ENCODE results near the gene IPO13.
A peak's percentile ranks its signal among the peaks of the same experiment; 100 is the strongest.

Gene IPO13

DNA sequence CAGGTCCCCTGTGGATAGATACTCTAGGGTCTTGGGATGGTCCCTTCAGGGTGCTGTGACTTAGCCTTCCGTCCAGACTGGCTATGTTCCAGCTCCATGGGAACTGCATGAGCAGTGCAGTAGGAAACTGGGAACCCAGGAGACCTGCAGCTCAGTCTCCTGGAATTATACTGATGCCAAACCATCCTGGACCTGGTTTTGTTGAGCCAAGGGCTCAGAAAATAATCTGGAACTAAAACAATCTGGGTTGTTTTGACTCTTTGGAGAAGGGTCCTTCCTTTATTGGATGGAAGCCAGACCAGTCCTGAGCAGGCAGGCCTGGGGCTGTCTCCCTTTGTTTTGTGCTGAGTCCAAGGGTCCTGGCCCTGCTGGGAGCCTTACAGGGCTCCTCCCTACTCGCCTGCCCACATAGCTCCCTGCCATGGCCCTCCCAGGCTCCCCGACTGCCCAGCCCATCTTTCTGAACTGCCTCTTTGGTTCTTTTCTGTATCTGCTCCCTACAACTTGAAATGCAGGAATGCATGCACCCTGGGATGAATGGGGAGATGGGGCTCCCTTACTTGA, 1.2 kb downstream of the IPO13 start:
- no peak for DNase-seq (ENCODE audit: low read depth in 3 of 3, low spot score in 1 of 3)

DNA sequence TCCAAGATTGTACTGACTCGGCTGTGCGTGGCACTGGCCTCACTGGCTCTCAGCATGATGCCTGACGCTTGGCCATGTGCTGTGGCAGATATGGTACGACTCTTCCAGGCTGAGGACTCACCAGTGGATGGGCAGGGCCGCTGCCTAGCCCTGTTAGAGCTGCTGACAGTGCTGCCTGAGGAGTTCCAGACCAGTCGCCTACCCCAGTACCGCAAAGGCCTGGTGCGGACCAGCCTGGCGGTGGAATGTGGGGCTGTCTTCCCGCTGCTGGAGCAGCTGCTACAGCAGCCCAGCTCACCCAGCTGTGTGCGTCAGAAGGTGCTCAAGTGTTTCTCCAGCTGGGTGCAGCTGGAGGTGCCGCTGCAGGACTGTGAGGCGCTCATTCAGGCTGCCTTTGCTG, 2.9 kb downstream of the IPO13 start:
- DNase-seq (ENCODE audit: low read depth in 3 of 3, low spot score in 1 of 3) = no peak

DNA sequence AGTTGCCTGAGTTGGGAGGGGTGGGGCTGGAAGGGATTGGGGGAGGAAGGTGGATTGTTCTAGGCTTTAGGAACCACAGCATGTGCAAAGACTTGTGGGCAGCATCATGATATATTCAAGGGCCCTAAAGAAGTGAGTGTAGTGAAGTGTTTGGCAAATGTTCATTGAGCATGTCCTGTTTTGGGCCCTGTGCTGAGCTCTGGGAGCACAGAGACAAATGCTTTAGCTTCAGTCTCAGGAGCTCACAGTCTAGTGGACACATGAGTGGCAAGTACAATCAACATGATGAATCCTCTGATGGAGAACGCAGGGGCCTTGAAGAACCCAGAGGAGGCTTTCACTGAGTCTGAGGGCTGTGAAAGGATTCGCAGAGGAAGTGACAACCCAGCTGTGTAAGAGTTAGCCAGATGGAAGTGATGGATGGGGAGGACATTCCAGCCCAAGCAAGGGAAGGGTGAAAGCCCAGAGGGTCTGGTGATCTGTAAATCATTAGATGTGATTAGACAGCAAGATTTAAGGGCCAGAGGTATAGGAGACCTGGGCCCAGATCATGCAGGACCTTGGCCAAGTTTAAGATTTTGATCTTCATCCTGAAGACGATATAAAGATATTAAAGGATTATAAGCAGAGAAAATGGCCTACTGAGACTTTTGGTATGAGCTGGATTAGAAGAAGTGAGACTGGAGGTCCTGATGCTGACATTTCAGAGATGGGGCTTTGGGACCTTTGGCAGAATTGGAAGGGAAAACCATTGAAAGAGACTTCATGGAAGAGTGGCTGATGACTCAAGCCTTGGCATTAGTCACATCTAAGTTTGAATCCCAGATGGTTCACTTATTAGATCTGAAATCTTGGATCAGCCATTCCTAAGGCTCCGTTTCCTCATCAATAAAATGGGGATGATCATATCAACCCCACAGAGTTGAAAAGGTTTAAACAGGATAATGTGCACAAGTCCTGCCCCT, 4.6 kb downstream of the IPO13 start:
- DNase-seq (ENCODE audit: low read depth in 3 of 3, low spot score in 1 of 3) = no peak

DNA sequence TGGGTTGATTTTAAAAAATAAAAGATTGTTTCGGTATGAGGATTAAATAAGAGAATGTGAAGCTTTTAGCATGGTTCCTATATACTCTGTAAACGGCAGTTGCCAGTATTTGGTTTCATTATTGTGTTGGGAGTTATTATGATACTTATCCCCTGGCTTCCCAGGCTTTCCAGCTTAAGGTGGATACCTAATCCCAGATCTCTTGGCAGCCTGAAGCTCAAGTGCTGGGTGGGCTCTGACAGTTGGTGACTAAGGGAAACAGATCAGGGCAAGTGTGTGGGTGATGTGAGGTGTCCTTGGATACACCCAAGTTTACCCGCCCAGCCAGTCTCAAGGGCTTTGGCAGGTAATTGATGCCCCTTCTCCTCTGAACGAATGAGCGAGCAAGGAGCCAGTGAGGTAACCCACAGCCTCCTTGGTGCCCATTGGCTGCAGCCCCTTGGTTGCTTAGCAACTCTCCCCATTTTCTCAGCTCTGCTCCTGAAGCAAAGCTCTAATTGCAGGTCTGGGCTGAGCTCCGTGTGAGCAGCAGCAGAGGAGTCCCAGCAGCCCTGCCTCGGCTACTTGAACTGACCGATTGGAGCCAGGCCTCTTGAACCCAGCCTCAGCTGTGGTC, 6.1 kb downstream of the IPO13 start:
- no peak for DNase-seq (ENCODE audit: low read depth in 3 of 3, low spot score in 1 of 3)

DNA sequence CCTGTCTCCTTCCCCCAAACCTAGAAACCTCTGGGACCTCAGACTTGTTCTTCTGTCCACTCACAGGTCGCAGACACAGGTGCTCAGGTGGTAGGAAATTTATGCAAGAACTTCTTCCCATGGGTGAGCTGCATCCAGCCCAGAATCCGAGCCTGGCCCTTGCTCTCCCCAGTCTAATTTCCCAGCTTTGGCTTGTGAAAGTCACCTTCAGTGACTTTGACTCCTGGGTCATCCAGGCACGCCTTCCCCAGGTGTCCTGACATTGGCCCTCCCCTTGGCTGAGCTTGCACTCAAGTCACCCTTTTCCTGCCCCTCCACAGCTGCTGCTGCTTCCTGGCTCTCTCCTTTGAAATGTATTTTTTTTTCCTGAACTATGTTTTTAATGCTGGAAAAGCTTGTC, 6.6 kb downstream of the IPO13 start:
- no peak for DNase-seq (ENCODE audit: low read depth in 3 of 3, low spot score in 1 of 3)

DNA sequence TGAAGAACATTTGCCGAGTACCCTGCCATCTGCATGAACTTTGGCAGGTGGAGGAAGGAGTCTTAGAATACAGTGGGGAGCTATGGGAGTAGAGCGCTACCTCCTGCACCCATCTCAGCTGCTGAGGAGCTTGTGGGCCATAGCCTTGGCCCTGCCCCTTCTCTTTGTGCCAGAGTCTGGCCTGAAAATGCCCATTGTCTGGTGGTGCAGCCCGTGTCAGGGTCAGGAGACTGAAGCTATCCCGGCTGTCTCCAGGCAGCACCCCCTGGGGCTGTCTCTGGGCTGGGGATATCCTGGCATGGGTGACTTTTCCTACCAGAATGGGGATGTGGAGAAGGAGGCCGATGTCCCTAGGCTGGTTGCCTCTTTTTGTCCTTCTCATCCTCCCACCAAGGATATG, 7.3 kb downstream of the IPO13 start:
- no peak for DNase-seq (ENCODE audit: low read depth in 3 of 3, low spot score in 1 of 3)

DNA sequence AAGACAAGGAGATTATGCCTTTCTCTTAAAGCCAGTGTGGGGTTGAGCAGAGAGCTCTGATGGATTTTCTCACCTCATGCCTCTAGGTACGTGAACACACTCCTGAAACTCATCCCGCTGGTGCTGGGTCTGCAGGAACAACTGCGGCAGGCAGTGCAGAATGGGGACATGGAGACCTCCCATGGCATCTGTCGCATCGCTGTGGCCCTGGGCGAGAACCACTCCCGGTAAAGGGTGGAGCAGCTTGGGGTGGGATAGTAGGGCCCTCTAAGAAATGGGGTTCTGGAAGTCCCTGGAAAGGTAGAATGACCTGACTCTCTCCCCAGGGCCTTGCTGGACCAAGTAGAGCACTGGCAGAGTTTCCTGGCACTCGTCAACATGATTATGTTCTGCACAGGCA, 9.5 kb downstream of the IPO13 start:
- DNase-seq (ENCODE audit: low read depth in 3 of 3, low spot score in 1 of 3) = no peak

DNA sequence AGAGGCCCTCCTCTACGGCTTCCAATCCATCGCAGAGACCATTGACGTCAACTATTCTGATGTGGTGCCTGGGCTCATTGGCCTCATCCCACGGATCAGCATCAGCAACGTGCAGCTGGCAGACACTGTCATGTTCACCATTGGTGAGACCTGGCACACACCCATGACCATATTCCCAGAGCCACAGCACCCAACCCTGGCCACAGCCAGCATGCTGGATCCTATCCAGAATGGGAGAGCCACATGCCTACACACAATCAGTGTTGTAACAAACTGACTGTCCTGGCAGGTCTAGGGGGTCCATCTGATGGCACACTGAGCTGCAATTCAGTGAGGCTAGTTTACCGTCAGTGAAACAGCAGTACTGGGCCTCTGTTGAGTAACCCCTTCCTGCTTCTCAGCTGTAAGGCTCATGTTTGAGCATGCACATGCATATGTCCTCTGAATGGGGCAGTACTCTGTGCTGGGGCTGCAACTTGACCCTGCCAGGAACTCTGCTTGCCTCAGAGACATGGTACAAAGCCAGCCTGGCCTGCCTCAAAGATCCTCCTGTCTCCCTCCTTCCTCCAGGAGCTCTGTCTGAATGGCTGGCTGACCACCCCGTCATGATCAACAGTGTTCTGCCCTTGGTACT, 10.8 kb downstream of the IPO13 start:
- no peak for DNase-seq (ENCODE audit: low read depth in 3 of 3, low spot score in 1 of 3)

DNA sequence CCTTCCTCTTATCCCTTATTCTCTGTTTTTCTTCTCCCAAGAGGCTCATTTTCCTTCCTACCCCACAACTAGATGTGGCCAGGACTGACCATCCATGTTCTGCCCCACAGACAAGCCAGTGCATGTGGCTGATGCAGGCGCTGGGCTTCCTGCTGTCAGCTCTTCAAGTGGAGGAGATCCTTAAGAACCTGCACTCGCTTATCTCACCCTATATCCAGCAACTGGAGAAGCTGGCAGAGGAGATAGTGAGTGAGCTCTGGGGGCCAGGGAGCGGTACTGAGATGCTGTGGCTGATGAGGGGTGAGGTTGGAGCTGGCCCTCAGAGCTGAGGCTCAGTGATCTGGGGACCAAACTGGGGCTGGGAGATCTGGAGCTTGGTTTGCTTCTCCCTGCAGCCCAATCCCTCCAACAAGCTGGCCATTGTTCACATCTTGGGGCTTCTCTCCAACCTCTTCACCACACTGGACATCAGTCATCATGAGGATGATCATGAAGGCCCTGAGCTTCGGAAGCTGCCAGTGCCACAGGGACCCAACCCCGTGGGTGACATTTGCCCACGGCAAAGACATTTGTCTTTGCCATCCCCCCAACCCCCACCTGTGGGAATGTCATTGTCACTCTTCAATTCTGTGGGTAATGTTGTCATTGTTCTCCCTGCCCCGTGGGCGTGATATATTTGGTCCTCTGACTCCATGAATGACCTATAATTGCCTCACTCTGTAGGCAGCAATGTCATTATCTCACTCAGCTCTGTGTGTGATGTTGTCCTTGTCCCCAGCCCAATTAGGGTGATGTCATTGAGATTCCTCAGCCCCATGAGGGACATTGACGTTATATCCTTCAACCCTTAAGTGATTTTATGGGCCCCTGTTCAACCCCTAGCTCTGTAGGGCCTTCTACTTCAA, 11.9 kb downstream of the IPO13 start:
- no peak for DNase-seq (ENCODE audit: low read depth in 3 of 3, low spot score in 1 of 3)

DNA sequence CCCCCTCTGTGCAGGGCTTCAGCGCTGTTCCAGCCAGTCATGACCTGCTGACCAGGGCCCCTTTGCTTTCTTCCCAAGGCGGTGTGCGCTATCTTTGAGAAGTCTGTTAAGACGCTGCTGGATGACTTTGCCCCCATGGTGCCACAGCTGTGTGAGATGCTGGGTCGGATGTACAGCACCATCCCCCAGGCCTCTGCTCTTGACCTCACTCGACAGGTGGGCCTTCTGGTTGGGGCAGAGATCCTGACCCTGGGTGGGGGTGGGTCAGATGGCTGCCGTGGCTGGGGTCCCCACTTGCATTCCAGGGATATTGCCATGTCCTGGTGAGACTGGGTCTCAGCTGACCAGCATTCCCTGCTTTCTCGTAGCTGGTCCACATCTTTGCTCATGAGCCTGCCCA, 14.0 kb downstream of the IPO13 start:
- DNase-seq (ENCODE audit: low read depth in 3 of 3, low spot score in 1 of 3) = no peak

DNA sequence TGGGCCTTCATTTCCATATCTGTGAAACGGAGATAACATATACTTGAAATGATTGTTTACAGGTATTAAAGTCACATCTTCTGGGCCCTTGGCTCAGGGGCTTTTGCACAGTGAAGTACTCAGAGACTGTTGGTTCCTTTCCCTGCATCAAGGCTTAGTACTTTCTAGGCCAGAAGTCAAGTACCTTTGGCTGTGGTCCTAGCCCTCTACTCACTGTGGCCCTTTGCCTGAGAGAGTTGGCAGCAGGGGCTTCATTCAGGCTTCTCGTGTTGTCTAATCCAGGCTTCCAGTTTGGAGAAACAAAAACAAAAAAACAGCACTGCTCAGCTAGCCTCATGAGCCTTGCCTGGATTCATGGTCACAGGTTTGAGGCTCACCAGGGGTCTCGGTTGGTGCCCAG, 14.9 kb downstream of the IPO13 start:
- DNase-seq (ENCODE audit: low read depth in 3 of 3, low spot score in 1 of 3) = no peak

DNA sequence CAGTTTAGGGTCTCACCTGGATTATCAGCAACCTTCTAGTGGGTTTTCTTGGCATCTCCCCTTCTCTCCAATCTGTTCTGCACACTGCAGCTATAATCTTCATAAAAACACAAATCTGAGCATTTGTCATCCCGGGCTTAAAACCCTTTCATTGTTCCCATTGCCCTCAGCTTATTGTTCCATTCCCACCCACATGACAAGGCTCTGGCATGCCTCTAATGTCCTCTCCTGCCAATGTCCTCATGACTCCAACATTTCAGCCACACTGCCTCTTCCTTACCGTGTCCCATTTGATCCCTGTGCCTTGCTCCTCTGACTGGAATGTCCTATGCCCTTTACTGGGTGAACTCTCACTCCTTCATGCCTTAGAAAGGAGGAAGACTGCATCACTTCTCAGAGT, 15.6 kb downstream of the IPO13 start:
- no peak for DNase-seq (ENCODE audit: low read depth in 3 of 3, low spot score in 1 of 3)

DNA sequence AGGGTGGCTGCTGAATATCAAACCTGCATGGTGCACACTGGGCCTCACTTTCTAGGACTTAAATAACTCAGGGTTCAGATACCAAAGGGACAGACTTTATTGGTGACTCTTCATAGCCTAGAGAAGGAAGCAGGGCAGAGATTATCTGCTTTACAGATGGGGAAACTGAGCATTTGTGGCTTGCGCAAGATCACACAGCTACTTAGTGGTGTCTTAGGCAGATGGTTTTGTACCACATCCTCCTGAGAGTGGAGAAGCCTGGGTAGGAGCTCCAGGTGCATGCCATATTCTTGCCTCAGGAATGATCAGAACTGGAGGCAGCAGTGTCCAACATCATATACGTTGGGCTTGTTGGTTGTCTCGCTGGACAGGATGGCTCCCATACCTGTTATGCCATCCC, 16.3 kb downstream of the IPO13 start:
- no peak for DNase-seq (ENCODE audit: low read depth in 3 of 3, low spot score in 1 of 3)

DNA sequence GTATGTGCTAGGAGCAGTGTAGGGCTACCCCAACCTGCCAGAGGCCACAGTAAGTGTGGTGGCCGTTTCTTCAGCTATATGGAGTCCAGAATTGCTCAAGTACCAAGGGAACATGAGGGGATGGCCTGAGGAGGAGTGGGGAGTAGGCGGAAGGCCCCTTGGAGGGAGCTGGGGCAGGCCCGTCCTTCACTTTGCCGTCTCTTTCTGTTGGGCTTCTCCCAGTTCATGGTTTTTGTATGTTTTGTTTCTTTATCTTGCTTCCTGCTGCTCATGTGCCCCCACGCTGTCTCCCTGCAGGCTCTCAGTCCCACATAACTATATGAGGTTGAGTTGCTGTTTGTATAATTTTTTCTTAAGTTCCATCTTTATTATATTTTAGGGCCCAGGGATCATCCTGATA, 17.1 kb downstream of the IPO13 start:
- DNase-seq (ENCODE audit: low read depth in 3 of 3, low spot score in 1 of 3) = no peak

DNA sequence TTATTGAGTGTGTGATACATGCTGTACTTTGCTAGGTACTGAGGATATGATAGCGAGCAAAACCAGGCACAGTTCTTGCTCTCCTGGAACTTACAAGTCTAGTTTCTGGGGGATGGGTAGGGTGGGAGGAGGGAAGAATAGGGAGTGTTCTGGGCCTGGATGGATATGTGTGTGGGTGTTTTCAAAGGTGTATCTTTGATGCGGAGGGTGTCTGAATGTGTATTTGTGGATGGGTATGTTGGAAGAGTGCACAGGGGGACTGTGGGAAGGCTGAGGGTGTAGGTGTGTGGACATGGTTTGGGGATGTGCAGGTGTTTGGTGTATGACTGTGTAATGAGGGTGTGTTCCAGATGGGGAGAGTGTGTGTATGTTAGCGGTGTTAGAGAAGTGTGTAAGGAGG, 18.6 kb downstream of the IPO13 start:
- no peak for DNase-seq (ENCODE audit: low read depth in 3 of 3, low spot score in 1 of 3)

DNA sequence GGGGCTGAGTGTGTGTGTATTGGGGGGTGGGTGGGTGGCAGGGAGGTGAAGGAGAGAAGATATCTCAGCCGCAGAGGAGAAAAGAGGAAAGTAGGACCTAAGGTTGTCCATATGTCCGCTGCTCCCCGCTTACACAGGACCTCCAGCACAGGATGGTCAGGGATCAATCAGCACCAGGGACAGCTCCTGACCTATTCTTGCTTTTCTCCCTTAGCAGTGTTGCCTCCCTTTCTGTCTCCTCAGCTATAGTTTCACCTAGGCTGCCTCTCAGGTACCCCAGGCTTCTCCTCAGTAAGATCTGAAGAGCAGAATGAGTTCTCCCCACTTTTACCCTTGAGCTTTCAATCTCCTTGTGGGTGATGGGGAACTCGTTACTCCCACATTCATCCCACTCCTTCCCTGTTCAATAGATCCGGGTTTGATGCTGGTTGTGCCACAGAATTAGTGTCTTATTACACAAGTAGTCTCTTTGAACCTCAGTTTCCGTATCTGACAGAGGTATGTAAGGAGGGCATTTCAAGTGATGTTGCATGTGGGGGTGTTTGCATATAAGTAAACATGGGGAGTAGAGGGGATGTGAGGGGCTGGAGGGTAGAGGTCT, 21.7 kb downstream of the IPO13 start:
- DNase-seq (ENCODE audit: low read depth in 3 of 3, low spot score in 1 of 3) = no peak

DNA sequence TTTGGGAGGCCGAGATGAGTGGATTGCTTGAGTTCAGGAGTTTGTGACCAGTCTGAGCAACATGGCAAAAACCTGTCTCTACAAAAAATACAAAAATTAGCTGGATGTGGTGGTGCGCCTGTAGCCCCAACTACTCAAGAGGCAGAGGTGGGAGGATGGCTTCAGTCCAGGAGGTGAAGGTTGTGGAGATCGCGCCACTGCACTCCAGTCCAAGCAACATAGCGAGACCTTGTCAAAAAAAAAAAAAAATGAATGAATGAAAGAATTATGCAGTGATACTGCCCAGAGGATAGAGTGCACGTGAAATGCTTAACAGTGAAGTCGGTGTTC, 22.6 kb downstream of the IPO13 start:
- DNase-seq (ENCODE audit: low read depth in 3 of 3, low spot score in 1 of 3) = no peak

DNA sequence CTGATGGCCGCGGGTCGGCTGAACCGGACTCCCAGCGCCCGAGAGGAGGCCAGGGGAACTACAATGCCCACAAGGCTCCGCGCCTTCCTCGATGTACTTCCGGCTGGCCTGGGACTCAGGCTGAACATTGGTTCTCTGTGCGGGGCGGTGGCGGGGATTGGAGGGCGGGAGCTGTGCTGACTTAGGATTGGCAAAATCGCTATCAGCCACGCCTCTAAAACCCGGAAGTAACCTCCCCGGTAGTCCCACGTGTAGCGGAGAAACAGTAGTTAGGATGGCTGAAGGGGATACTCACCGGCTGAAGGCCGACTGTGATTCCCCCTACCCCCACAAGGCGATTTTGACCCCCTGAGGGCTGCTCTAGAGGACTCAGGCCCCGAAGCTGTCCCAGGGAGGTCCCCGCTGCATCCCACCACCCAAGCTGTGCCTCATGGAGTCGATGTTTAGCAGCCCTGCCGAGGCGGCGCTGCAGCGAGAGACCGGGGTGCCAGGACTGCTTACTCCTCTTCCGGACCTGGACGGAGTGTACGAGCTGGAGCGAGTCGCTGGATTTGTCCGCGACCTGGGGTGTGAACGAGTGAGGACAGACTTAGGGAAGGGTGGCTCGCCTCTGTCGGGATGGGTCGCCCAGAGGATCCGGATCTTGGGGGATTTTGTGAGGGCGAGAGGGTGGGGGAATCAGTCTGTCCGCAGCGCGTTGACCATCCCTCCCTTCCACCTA, 23.2 kb downstream of the IPO13 start, which contains the start of gene DPH2:
TSS of gene DPH2 (plus strand) at position 265 of the 721 bp plus-strand sequence. CDS start at position 431, 166 bp downstream.
- DNase-seq (ENCODE audit: low read depth in 3 of 3, low spot score in 1 of 3) = peak; percentile 82 to 87 (median 84)

DNA sequence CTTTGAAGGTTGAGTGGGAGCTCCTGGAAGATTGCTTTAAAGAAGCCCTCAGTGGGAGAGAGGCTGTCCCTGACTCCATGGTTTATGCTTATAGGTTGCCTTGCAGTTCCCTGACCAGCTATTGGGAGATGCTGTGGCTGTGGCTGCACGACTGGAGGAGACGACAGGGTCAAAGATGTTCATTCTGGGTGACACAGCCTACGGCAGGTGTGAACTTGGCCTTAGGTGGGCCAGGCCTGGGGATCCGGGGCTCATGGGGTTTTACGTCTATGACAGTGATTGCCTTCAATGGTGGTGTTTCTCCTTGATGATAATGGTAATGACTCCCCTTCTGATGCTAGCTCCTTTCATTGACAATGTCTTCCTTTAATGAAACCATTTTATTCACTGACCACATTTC, 23.8 kb downstream of the IPO13 start:
- no peak for DNase-seq (ENCODE audit: low read depth in 3 of 3, low spot score in 1 of 3)

DNA sequence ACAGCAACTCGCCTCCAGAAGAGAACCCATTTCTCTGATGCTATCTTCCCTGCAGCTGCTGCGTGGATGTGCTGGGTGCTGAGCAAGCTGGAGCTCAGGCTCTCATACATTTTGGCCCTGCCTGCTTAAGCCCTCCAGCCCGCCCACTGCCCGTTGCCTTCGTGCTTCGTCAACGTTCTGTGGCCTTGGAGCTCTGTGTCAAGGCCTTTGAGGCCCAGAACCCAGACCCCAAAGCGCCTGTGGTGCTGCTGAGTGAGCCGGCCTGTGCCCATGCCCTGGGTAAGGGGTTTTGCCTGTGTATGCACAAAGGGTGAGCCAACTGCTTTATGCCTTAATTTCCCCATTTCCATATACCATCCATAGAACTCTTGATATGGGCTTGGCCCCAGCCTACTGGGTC, 24.2 kb downstream of the IPO13 start:
- no peak for DNase-seq (ENCODE audit: low read depth in 3 of 3, low spot score in 1 of 3)

Measured in stimulated activated CD4-positive, alpha-beta T cell treated with anti-CD3 and anti-CD28 coated beads, TNF-alpha, amount 100 ng/mL, for 1 hour (primary cell).